ENCODE results near the gene NCDN.
"Not testable (repeated sequence)": the region's sequence is repeated elsewhere in the genome, so short reads cannot be mapped to it uniquely, and the experiment has no call there.

NCDN gene

GRCh38 chr1:35574125-35574654 is 16.6 kb downstream of the NCDN start:
- DNase-seq (ENCODE audit: low read depth, low spot score), result no peak
- H3K4me3 ChIP-seq (ENCODE audit: low read depth, low read length), result no peak overlapping the region
- in situ Hi-C loops (cut with HindIII; ENCODE audit: low sequenced_read_pairs), result no loop called here
- no peak for TF ChIP-seq CTCF (IDR thresholded peaks at IDR 0.05; ENCODE audit: low read depth, low read length)

- H3K4me3 ChIP-seq (ENCODE audit: low read depth, low read length), result no peak overlapping the region
- DNase-seq (ENCODE audit: low read depth, low spot score), result no peak
- in situ Hi-C loops (cut with HindIII; ENCODE audit: low sequenced_read_pairs), result no loop called here
- TF ChIP-seq CTCF (IDR thresholded peaks at IDR 0.05; ENCODE audit: low read depth, low read length), result no peak
Measured at GRCh38 chr1:35574655-35575415, 17.2 kb downstream of the NCDN start.

- no peak for DNase-seq (ENCODE audit: low read depth, low spot score)
- TF ChIP-seq CTCF (IDR thresholded peaks at IDR 0.05; ENCODE audit: low read depth, low read length), result no peak
- in situ Hi-C loops (cut with HindIII; ENCODE audit: low sequenced_read_pairs), result no loop called here
- no peak overlapping the region for H3K4me3 ChIP-seq (ENCODE audit: low read depth, low read length)
Measured at GRCh38 chr1:35575416-35575958, 17.9 kb downstream of the NCDN start.

- H3K4me3 ChIP-seq (ENCODE audit: low read depth, low read length), result no peak overlapping the region
- no peak for TF ChIP-seq CTCF (IDR thresholded peaks at IDR 0.05; ENCODE audit: low read depth, low read length)
- in situ Hi-C loops (cut with HindIII; ENCODE audit: low sequenced_read_pairs), result no loop called here
- no peak for DNase-seq (ENCODE audit: low read depth, low spot score)
Measured at GRCh38 chr1:35576061-35576765, 18.6 kb downstream of the NCDN start.

- DNase-seq (ENCODE audit: low read depth, low spot score); H3K4me3 ChIP-seq (ENCODE audit: low read depth, low read length); in situ Hi-C loops (cut with HindIII; ENCODE audit: low sequenced_read_pairs): not testable (repeated sequence)
Measured at GRCh38 chr1:35576766-35577070, 19.1 kb downstream of the NCDN start.

GRCh38 chr1:35577071-35577998 is 19.7 kb downstream of the NCDN start:
- DNase-seq (ENCODE audit: low read depth, low spot score), result no peak
- TF ChIP-seq CTCF (IDR thresholded peaks at IDR 0.05; ENCODE audit: low read depth, low read length), result no peak
- peak overlapping the region; percentile 3 for H3K4me3 ChIP-seq (ENCODE audit: low read depth, low read length)
- in situ Hi-C loops (cut with HindIII; ENCODE audit: low sequenced_read_pairs), result no loop called here

Data from astrocyte of the spinal cord (primary cell).